OCI-LY3 (cell line): ENCODE results near the gene USP17L24.
"Not testable (repeated sequence)": the region's sequence is repeated elsewhere in the genome, so short reads cannot be mapped to it uniquely, and the experiment has no call there.

ENCODE experiments used
- CTCF ChIP-seq: fragments of 200-600, 300-600 bp; sonication (generic); IDR thresholded peaks from 2 replicates; pipeline ENCODE4 v1.5.1; 2014; ENCODE audit warnings: antibody characterized with exemption, low read length, low read depth
- EZH2phosphoT487 ChIP-seq: fragments of 200-600 bp; shearing (Covaris generic); IDR thresholded peaks from 2 replicates; pipeline ENCODE4 v1.6.1; 2018; ENCODE audit warnings: antibody characterized with exemption, mixed run types, low read depth

GRCh38 chr4:9324191-9324590 lies 774 bp upstream of the USP17L24 start:
- TF ChIP-seq CTCF, EZH2phosphoT487: not testable (repeated sequence)
